Rectal smooth muscle tissue (tissue), 1 donor: ENCODE data around the gene SLC35G2.
"Not testable (repeated sequence)": the region's sequence is repeated elsewhere in the genome, so short reads cannot be mapped to it uniquely, and the experiment has no call there.

ENCODE experiments used
- H3K27ac ChIP-seq: one replicate; pipeline ENCODE4 v1.7.0; 2013; ENCODE audit warnings: low read depth, low read length, inconsistent platforms
- H3K27me3 ChIP-seq: one replicate; pipeline ENCODE4 v1.7.0; 2013; ENCODE audit warnings: low read length; ENCODE audit not compliant: control insufficient read depth, insufficient read depth
- H3K36me3 ChIP-seq: one replicate; pipeline ENCODE4 v1.7.0; 2013; ENCODE audit warnings: low read length; ENCODE audit not compliant: control insufficient read depth, insufficient read depth
- H3K4me1 ChIP-seq: one replicate; pipeline ENCODE4 v1.7.0; 2013; ENCODE audit warnings: low read length; ENCODE audit not compliant: control insufficient read depth, insufficient read depth
- H3K4me3 ChIP-seq: one replicate; pipeline ENCODE4 v1.7.0; 2013; ENCODE audit warnings: low read length
- H3K9ac ChIP-seq: one replicate; pipeline ENCODE4 v1.7.0; 2013; ENCODE audit warnings: low read length

Gene SLC35G2

DNA sequence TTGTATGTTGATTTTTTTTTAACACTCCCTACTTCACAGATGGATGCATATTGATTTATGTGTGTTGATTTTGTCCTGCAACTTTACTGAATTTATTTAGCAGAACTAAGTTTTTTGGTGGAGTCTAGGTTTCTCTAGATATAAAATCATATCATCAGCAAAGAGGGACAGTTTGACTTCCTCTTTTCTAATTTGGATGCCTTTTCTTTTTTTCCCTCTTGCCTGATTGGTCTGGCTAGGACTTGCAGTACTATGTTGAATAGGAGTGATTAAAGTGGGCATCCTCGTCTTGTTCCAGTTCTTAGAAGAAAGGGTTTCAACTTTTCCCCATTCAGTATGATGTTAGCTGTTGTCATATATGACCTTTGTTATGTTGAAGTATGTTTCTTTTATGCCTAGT, 81.8 kb downstream of the SLC35G2 start:
- H3K9ac ChIP-seq, H3K27me3 ChIP-seq, H3K4me1 ChIP-seq, H3K36me3 ChIP-seq, H3K4me3 ChIP-seq, H3K27ac ChIP-seq: not testable (repeated sequence)

DNA sequence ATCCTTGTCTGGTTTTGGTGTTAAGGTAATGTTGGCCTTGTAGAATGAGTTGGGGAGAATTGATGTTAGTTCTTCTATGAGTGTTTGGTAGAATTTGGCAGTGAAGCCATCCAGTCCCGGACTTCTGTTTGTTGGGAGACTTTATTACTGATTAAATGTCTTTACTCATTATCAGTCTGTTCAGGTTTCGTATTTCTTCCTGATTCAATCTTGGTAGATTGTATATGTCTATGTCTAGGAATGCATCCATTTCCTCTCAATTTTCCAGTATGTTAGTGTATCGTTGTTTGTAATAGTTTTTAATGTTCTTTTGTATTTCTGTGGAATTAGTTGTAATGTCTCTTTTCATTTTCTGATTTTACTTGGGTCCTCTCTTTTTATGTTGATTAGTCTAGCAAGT, 82.5 kb downstream of the SLC35G2 start:
- Histone ChIP-seq H3K27me3 (no peaks in the 10 kb centered on the region), H3K4me1 (no peaks in the 10 kb centered on the region), H3K4me3 (no peak overlapping the region), H3K27ac (no peak overlapping the region), H3K36me3 (no peaks in the 10 kb centered on the region), H3K9ac (no peak overlapping the region)

DNA sequence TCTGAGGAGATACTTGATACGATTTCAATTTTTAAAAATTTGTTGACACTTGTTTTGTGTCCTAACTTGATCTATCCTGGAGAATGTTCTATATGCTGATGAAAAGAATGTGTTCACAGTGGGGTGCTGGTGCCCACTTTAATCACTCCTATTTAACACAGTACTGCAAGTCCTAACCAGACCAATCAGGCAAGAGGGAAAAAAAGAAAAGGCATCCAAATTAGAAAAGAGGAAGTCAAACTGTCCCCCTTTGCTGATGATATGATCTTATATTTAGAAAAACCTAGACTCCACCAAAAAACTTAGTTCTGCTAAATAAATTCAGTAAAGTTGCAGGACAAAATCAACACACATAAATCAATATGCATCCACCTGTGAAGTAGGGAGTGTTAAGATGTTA, 83.6 kb downstream of the SLC35G2 start:
- H3K27ac ChIP-seq, H3K9ac ChIP-seq, H3K4me3 ChIP-seq, H3K27me3 ChIP-seq, H3K4me1 ChIP-seq, H3K36me3 ChIP-seq: not testable (repeated sequence)

DNA sequence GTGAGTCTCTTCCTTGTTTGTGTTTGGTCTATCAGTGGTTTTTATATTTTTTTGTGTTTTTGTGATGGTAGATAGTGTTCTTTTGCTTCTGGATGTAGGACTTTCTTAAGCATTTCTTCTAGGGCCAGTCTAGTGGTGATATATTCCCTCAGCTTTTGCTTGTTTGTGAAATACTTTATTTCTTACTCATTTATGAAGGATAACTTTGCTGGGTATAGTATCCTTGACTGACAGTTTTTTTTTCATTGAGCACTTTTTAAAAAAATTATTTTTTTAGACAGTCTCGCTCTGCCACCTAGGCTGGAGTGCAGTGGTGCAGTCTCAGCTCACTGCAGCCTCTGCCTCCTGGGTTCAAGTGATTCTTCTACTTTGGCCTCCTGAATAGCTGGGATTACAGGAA, 85.0 kb downstream of the SLC35G2 start:
- no peaks in the 10 kb centered on the region for H3K4me1 ChIP-seq
- H3K9ac ChIP-seq, result no peak overlapping the region

DNA sequence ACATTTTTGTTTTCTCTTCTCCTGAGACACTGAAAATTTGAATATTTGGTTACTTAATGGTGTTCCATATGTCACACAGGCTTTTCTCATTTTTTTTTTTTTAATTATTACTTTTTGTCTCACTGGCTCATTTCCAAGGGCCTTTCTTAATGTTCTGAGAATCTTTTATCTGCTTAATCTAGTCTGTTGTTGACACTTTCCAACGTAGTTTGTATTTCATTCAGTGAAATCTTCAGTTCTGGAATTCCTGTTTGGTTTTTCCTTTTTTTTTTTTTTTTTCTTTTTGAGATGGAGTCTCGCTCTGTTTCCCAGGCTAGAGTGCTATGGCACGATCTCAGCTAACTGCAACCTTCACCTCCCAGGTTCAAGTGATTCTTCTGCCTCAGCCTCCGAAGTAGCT, 85.8 kb downstream of the SLC35G2 start:
- Histone ChIP-seq H3K4me3 (no peak overlapping the region), H3K36me3 (no peaks in the 10 kb centered on the region), H3K4me1 (no peaks in the 10 kb centered on the region), H3K9ac (no peak overlapping the region), H3K27ac (no peak overlapping the region), H3K27me3 (no peaks in the 10 kb centered on the region)

More for the DNA sequence above, 85.0 kb downstream of the SLC35G2 start:
- no peak overlapping the region for H3K27ac ChIP-seq
- H3K4me3 ChIP-seq, result no peak overlapping the region
- no peaks in the 10 kb centered on the region for H3K36me3 ChIP-seq
- no peaks in the 10 kb centered on the region for H3K27me3 ChIP-seq
